Spleen (tissue), 7 donors: Measurements from ENCODE around the gene SMARCA2.

Source experiments
- CTCF ChIP-seq, 11 experiments: fragments of 200-600 bp in 7 of 11; fragments of 450-650 bp in 4 of 11; sonication (generic) in 4 of 11; IDR thresholded peaks in 8 of 11; conservative IDR thresholded peaks in 3 of 11; 1 replicate in 7 of 11; 2 replicates in 4 of 11; pipeline versions ENCODE4 v1.4.0 to v1.8.0; 2016 to 2021; ENCODE audit warnings: antibody characterized with exemption in 11 of 11, inconsistent platforms in 4 of 11, mild to moderate bottlenecking in 1 of 11
- POLR2A ChIP-seq, 3 donors: fragments of 450-650 bp; IDR thresholded peaks; one replicate each; pipeline ENCODE4 v1.5.1; 2017; ENCODE audit warnings: antibody characterized with exemption in 3 of 3, mild to moderate bottlenecking in 1 of 3
- POLR2AphosphoS5 ChIP-seq, 3 donors: sonication (generic); formaldehyde crosslinking; IDR thresholded peaks; one replicate each; pipeline ENCODE4 v1.5.1; 2017; ENCODE audit warnings: antibody characterized with exemption in 3 of 3
- donor health status: DM: no; HTN: no; CAD: no; lungs with moderate emphysema.
- donor health status: DM: no; HTN: no; CAD: no.
- donor health status: DM: no; HTN: no; CAD: no.

GRCh38 chr9:2026220-2026997 lies 11.3 kb downstream of the SMARCA2 start:
- TF ChIP-seq POLR2A (IDR thresholded peaks at IDR 0.05) (no peak), CTCF (IDR thresholded peaks at IDR 0.05 in 8 of 11, conservative IDR thresholded peaks at IDR 0.05 in 3 of 11) (no peak), POLR2AphosphoS5 (IDR thresholded peaks at IDR 0.05) (no peak)
